ENCODE results near the gene WDR87. TPM values are rescaled to one million over a fixed set of nuclear protein-coding genes. Genes with fewer than 3 reads are reported as not detected.

Gene WDR87
- total RNA-seq, 1 experiment from 2014 or later = not detected

- POLR2A ChIA-PET = no interaction called here
- H3K79me2 ChIP-seq (ENCODE audit: insufficient read depth, low read length) = peaks cover 81% of the 10 kb centered on the region
- H4K20me1 ChIP-seq (ENCODE audit: insufficient read depth) = 0 out of 2 replicates have a peak, but pooled peaks cover 4% of the 10 kb centered on the region
Measured at GRCh38 chr19:37914908-37915307, 8.5 kb upstream of the WDR87 start.

More at GRCh38 chr19:37914908-37915307, 8.5 kb upstream of the WDR87 start:
- no peak overlapping the region for H2AFZ ChIP-seq (ENCODE audit: low read depth, low read length, poor library complexity, severe bottlenecking)
- H3K4me1 ChIP-seq (ENCODE audit: control insufficient read depth in 1 of 2, insufficient read depth in 2 of 2, low read length in 2 of 2) = 0 out of 4 replicates have a peak, but pooled peaks cover 0 to 3% of the 10 kb centered on the region in 2 experiments
- no peak overlapping the region for H3K9ac ChIP-seq (ENCODE audit: low read length)
- no peaks in the 10 kb centered on the region for H3K9me2 ChIP-seq (ENCODE audit: insufficient read depth)
- intact Hi-C loops (cut with micrococcal nuclease) = no loop called here
- H3K36me3 ChIP-seq (ENCODE audit: control insufficient read depth in 1 of 2, insufficient read depth in 2 of 2, low read length in 2 of 2) = 0 out of 4 replicates have a peak, but pooled peaks cover 0 to 3% of the 10 kb centered on the region in 2 experiments
- no peak overlapping the region for H3K27ac ChIP-seq (ENCODE audit: low read depth, low read length)
- ATAC-seq (no peak), DNase-seq (ENCODE audit: low read depth, low spot score) (no peak)
- ChIA-PET RAD21 (ENCODE audit: low non-redundant PET in 1 of 2, low total read pairs in 2 of 2, uncharacterized antibody in 2 of 2, unreplicated experiment in 2 of 2) (no interaction called here), CTCF (no interaction called here)
- no peak overlapping the region for H3K4me2 ChIP-seq (ENCODE audit: low read length)
- TF ChIP-seq CTCF (IDR thresholded peaks at IDR 0.05 in 2 of 3, conservative IDR thresholded peaks at IDR 0.05 in 1 of 3; ENCODE audit: borderline replicate concordance in 1 of 3, insufficient read depth in 1 of 3, low read depth in 2 of 3, low read length in 2 of 3) (no peak), POLR2A (IDR thresholded peaks at IDR 0.05; ENCODE audit: borderline replicate concordance, extremely low read depth, insufficient read depth, insufficient read length) (no peak), TCF7L2 (IDR thresholded peaks at IDR 0.05; ENCODE audit: borderline replicate concordance, extremely low read depth, insufficient read depth, insufficient read length) (no peak), FOSL1 (IDR thresholded peaks at IDR 0.05; ENCODE audit: low read depth) (no peak), MAX (IDR thresholded peaks at IDR 0.05) (no peak), ATF3 (IDR thresholded peaks at IDR 0.05) (no peak), JUND (IDR thresholded peaks at IDR 0.05) (no peak), RAD21 (IDR thresholded peaks at IDR 0.05; ENCODE audit: low read depth) (no peak), ZNF274 (IDR thresholded peaks at IDR 0.05; ENCODE audit: low read depth, low read length) (no peak), SIN3A (IDR thresholded peaks at IDR 0.05; ENCODE audit: low read depth) (no peak), EZH2 (IDR thresholded peaks at IDR 0.05) (no peak), POLR2AphosphoS5 (IDR thresholded peaks at IDR 0.05; ENCODE audit: low read depth, low read length) (no peak), SP1 (IDR thresholded peaks at IDR 0.05; ENCODE audit: low read depth) (no peak), ZBTB33 (IDR thresholded peaks at IDR 0.05; ENCODE audit: extremely low read depth, insufficient replicate concordance, low read length) (no peak), REST (IDR thresholded peaks at IDR 0.05; ENCODE audit: low read depth) (no peak), ELF1 (IDR thresholded peaks at IDR 0.05; ENCODE audit: borderline replicate concordance, low read depth) (no peak), EGR1 (IDR thresholded peaks at IDR 0.05; ENCODE audit: low read depth) (no peak), CEBPB (IDR thresholded peaks at IDR 0.05; ENCODE audit: low read depth) (no peak), EZH2phosphoT487 (IDR thresholded peaks at IDR 0.05; ENCODE audit: borderline replicate concordance) (no peak)
- no peak overlapping the region for H3K4me3 ChIP-seq (replicated peaks in 1 of 2; ENCODE audit: low read depth in 1 of 2, low read length in 2 of 2)
- H3K27me3 ChIP-seq (ENCODE audit: insufficient read depth, low read length) = no peaks in the 10 kb centered on the region
- H3K9me3 ChIP-seq (ENCODE audit: control insufficient read depth in 1 of 2, insufficient read depth in 1 of 2, low read depth in 1 of 2, low read length in 2 of 2) = no peaks in the 10 kb centered on the region
- BruUV-seq (replicated peaks) = no TSS peak

Measured in HCT116 (cell line).